Measurements from ENCODE around the gene TSPAN18.

Gene TSPAN18

DNA sequence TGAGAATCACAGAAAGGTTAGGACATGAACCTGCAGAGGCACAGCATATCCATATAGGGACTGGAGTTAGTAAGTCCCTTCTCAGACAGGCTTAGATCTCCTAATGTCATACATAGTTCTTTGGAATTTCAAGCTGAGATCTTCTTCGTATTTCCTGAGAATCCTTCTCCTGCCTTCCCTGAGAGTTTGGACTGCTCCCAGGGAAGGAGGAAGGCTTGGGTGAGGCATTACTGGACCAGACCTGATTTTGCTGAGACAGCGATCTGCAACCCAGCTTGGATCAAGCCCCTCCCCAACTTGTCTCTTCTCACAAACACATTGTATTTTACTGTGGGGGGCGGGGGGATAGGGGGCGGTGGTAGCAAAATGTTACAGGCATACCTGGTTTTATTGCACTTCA, 108.5 kb downstream of the TSPAN18 start:
- TF ChIP-seq GATA1 (IDR thresholded peaks at IDR 0.05; ENCODE audit: low read depth, low read length) (no peak), POLR2A (IDR thresholded peaks at IDR 0.05; ENCODE audit: low read length) (no peak)
- no peak for DNase-seq

GRCh38 chr11:44835938-44836337, 109.2 kb downstream of the TSPAN18 start:
- no peak for TF ChIP-seq GATA1 (IDR thresholded peaks at IDR 0.05; ENCODE audit: low read depth, low read length)
- no peak for TF ChIP-seq POLR2A (IDR thresholded peaks at IDR 0.05; ENCODE audit: low read length)
- no peak for DNase-seq

- no peak for TF ChIP-seq GATA1 (IDR thresholded peaks at IDR 0.05; ENCODE audit: low read depth, low read length)
- TF ChIP-seq POLR2A (IDR thresholded peaks at IDR 0.05; ENCODE audit: low read length), result no peak
- no peak for DNase-seq
These were observed 110.9 kb downstream of the TSPAN18 start for GRCh38 chr11:44837661-44838060.

DNA sequence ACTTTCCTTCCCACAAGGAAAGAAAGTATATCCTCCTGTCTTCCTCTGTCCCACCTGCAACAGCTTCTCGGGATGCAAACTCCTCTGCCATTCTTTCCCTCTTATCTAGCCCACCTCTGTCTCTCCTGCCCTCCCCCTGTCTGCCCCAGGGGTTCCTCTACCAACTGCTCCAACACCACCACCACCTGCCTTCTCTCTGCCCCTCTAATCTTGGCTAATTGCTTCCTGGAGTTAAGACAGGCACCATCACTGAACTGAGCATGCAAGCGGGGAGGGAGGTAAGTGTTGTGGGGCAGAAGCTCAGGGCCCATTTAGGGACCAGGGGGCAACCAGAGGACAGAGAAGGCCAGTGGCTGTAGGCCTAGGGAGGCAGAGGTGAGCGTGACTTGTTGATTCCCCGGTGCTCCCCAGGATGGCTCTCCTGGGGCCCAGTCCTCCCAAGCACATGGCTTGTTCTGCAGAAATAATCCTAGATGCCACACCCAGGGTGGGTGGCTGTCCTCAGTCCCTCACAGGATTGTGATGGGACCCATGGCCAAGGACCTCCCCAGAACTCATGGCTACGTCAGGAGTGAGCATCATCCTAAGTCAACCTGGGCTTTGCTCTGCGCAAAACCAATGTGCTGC, 112.8 kb downstream of the TSPAN18 start:
- DNase-seq, result no peak
- TF ChIP-seq GATA1 (IDR thresholded peaks at IDR 0.05; ENCODE audit: low read depth, low read length), result no peak
- no peak for TF ChIP-seq POLR2A (IDR thresholded peaks at IDR 0.05; ENCODE audit: low read length)

GRCh38 chr11:44840085-44840478, 113.3 kb downstream of the TSPAN18 start:
- TF ChIP-seq POLR2A (IDR thresholded peaks at IDR 0.05; ENCODE audit: low read length), result no peak
- TF ChIP-seq GATA1 (IDR thresholded peaks at IDR 0.05; ENCODE audit: low read depth, low read length), result no peak
- DNase-seq, result no peak

- TF ChIP-seq GATA1 (IDR thresholded peaks at IDR 0.05; ENCODE audit: low read depth, low read length) (no peak), POLR2A (IDR thresholded peaks at IDR 0.05; ENCODE audit: low read length) (no peak)
- DNase-seq, result no peak
These were observed 113.9 kb downstream of the TSPAN18 start for GRCh38 chr11:44840521-44841251.

DNA sequence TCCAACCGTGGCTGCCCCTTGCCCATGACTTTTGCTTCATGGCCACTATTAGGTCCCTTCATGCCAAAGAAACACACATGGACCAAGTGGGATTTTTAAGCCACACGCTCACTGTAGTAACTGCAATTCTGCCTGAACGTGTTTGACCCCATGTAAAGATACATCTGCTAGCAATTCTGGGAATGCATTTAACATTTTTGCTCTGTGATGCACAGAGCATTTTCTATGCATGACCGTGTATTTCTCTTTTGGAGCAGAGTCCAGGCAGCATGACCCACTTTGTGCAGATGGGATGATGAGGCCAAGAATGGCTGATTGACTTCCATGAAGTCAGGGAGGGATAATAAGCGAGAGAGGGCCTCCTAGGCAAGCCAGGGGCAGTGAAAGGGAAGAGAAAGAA, 115.5 kb downstream of the TSPAN18 start:
- no peak for DNase-seq
- TF ChIP-seq GATA1 (IDR thresholded peaks at IDR 0.05; ENCODE audit: low read depth, low read length) (no peak), POLR2A (IDR thresholded peaks at IDR 0.05; ENCODE audit: low read length) (no peak)

- no peak for DNase-seq
- TF ChIP-seq POLR2A (IDR thresholded peaks at IDR 0.05; ENCODE audit: low read length), result no peak
- no peak for TF ChIP-seq GATA1 (IDR thresholded peaks at IDR 0.05; ENCODE audit: low read depth, low read length)
These were observed 120.1 kb downstream of the TSPAN18 start for GRCh38 chr11:44846852-44847251.

GRCh38 chr11:44847316-44847715, 120.6 kb downstream of the TSPAN18 start:
- no peak for DNase-seq
- no peak for TF ChIP-seq POLR2A (IDR thresholded peaks at IDR 0.05; ENCODE audit: low read length)
- TF ChIP-seq GATA1 (IDR thresholded peaks at IDR 0.05; ENCODE audit: low read depth, low read length), result no peak

DNA sequence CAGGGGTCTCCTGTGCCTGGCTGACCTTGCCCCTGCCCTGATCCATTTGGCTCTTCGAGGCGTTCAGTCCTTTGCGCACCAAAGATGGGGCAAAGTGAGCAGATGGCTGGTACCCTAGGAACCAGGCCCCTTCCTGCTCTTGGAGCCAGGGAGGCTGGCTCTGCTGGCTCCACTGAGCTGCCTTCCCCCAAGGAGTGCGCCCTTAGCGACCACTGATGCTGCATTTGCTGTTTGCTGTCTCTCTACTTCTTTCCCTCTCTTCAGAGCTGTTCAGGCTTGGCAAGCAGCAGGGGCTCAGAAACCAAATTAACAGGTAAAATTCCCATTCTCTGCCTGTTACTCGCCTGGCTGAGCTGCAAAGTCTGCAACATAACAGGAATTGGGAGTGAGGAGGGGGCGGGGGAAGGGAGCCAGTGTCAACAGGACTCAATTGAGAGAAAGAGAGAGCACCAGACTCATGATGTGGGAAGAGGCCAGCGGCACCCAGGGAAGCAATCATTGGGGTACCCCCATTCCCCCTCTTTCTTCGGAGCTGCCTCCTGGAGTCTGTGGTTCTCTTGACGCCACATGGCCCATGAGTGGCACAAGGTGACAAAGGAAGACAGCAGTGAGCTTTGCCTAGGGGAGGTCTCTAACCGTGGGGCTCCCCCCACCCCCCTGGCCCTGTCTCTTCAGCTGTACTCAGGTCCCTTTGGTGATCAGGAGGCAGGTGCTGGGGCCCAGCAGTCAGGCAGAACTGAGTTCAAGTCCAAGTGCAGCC, 121.6 kb downstream of the TSPAN18 start:
- DNase-seq, result no peak
- TF ChIP-seq POLR2A (IDR thresholded peaks at IDR 0.05; ENCODE audit: low read length) (no peak), GATA1 (IDR thresholded peaks at IDR 0.05; ENCODE audit: low read depth, low read length) (no peak)

- no peak for DNase-seq
- no peak for TF ChIP-seq POLR2A (IDR thresholded peaks at IDR 0.05; ENCODE audit: low read length)
- TF ChIP-seq GATA1 (IDR thresholded peaks at IDR 0.05; ENCODE audit: low read depth, low read length), result no peak
These were observed 122.2 kb downstream of the TSPAN18 start for GRCh38 chr11:44848963-44849350.

GRCh38 chr11:44849424-44849823, 122.7 kb downstream of the TSPAN18 start:
- no peak for TF ChIP-seq GATA1 (IDR thresholded peaks at IDR 0.05; ENCODE audit: low read depth, low read length)
- TF ChIP-seq POLR2A (IDR thresholded peaks at IDR 0.05; ENCODE audit: low read length), result no peak
- no peak for DNase-seq

- TF ChIP-seq POLR2A (IDR thresholded peaks at IDR 0.05; ENCODE audit: low read length), result no peak
- no peak for TF ChIP-seq GATA1 (IDR thresholded peaks at IDR 0.05; ENCODE audit: low read depth, low read length)
- no peak for DNase-seq
These were observed 123.2 kb downstream of the TSPAN18 start for GRCh38 chr11:44849922-44850321.

- TF ChIP-seq GATA1 (IDR thresholded peaks at IDR 0.05; ENCODE audit: low read depth, low read length) (no peak), POLR2A (IDR thresholded peaks at IDR 0.05; ENCODE audit: low read length) (no peak)
- no peak for DNase-seq
These were observed 124.7 kb downstream of the TSPAN18 start for GRCh38 chr11:44851496-44851895.

Data from erythroblast (primary cell).